GM21786 (cell line): Measurements from ENCODE around the gene RYR1.
"Not testable (repeated sequence)": the region's sequence is repeated elsewhere in the genome, so short reads cannot be mapped to it uniquely, and the experiment has no call there.

Experiments used
- ATAC-seq: cut with Tn5 transposase; IDR thresholded peaks from one replicate; pipeline ENCODE4 v1.9.1; 2021; ENCODE audit not compliant: unreplicated experiment

RYR1 gene

DNA sequence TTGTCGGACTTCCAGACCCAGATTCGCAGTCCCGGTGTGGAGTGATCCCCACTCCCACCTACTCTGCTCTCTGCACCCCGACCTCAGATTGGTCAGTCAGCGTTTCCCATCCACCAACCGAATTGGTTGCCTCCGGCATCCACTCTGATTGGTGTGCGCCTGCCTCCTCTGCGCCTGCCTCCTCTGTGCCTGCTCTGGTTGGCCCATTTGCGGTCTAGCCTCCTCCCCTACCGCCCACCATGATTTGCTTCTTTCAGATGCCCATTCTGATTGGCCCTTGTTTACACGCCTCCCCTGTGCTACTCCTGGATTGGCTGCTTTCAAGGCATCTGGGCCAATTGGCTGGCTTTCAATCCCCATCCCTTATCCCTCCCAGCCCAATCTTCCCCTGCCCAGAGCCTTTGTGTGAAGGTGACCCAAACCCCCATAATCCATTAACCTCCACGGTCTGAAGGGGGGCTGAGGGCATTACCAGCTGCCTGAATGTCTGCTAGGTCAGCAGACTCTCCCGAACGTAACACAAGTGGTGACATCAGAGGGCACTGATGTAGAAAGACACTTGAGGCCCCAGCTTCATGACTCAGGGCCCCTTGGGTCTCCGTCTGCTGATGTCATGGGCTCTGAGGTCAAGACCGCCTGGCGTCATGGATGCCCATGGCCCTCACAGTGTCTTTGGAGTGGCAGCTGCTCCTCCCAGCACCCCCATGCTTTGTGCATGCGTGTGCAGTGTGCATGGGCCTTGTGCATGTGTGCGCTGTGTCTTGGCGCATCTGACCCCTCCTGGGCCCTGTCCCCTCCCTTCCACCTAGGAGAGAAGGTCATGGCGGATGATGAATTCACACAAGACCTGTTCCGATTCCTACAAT is 103.8 kb downstream of the RYR1 start:
- ATAC-seq: no peak

DNA sequence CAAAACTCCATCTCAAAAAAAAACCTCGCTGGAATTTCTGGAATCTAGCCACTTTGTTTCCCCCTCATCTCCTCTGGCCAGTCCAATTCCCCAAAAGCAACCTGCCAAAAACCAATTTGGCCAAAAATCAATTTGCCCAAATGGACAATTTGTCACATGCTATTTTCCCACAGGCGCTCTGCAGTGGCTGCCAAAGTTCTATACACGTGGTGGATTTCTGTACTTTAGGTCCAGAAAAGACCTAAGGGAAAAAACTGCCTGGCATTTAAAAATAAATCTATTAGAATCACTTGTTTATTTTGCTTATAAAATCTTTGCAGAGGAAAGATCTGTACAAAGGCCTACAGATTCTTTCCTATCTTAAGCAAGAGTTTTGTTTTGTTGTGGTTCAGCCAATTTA is 104.9 kb downstream of the RYR1 start:
- no peak for ATAC-seq

DNA sequence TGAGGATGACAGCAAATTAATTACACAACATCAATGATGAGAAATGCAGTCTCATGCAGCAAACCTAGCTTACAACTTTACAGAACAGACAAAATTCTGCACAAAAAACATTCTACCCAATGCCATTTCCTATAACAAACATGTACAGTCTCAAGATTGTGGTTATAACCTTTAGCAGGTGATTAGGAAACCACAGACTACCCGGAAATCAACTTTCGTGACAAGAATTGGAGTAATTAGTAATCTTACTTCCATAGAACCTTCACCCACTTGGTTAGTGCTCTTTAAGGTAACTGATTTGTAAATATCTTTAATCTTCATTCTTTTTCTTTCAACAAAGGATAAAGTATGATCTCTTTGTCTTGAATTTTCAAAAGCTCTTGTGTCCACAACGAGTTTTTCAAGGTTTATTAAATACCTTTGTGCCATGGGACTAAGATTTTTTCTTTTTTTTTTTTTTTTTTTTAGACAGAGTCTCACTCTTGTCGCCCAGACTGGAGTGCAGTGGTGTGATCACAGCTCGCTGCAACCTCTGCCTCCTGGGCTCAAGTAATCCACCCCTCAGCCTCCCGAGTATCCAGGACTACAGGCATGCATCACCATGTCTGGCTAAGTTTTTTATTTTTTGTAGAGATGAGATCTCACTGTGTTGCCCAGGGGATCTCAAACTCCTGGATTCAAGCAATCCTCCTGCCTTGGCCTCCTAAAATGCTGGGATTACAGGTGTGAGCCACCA is 105.5 kb downstream of the RYR1 start:
- no peak for ATAC-seq

DNA sequence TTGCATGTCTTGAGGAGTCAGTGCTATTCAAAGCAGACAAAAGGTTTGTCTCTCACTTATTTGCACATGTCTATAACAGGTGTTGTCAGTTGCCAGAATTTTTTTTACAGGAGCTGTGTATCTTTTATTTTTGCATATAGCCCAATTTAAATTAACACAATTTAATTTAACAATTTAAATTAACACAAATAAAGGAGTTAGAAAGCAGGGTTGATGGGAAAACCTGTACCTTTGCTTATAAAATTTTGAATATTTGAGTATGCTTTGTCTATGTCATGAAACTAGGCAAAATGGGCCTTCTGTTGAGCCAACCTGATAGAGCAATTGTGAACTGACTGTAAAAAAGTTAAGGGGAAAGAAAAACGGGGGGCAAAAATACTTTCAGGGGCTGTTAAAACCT is 106.3 kb downstream of the RYR1 start:
- no peak for ATAC-seq

DNA sequence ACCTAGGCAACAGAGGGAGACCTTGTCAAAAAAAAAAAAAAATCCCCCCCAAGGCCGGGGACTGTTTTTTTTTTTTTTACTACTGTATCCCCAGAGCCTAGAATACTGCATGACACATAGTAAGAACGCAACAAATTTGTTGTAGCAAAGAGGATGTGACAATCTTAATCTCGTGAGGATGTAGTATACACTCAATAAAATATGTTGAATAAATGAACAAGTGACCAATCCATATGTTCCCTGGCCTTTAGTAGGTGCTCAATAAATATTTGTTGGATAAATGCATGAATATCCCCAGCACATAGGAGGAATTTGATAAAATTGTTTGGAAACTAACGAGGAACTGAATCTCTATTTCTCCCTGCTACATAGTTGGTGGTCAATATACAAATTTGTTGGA is 108.5 kb downstream of the RYR1 start:
- ATAC-seq: no peak

DNA sequence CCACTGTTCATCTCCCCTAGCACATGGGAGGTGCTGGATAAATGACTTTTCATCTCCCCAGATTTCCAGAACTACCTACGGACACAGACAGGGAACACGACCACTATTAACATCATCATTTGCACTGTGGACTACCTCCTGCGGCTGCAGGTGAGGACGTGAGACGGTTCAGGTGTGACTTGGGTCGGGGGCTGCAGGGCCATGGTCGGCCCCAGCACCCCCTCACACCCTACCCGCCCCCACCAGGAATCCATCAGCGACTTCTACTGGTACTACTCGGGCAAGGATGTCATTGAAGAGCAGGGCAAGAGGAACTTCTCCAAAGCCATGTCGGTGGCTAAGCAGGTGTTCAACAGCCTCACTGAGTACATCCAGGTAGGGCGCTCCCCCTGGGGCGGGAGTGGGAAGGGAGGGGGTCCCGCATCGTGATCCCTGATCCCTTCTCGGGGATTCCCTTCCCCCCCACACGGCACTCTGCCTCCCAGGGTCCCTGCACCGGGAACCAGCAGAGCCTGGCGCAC is 109.9 kb downstream of the RYR1 start:
- no peak for ATAC-seq

DNA sequence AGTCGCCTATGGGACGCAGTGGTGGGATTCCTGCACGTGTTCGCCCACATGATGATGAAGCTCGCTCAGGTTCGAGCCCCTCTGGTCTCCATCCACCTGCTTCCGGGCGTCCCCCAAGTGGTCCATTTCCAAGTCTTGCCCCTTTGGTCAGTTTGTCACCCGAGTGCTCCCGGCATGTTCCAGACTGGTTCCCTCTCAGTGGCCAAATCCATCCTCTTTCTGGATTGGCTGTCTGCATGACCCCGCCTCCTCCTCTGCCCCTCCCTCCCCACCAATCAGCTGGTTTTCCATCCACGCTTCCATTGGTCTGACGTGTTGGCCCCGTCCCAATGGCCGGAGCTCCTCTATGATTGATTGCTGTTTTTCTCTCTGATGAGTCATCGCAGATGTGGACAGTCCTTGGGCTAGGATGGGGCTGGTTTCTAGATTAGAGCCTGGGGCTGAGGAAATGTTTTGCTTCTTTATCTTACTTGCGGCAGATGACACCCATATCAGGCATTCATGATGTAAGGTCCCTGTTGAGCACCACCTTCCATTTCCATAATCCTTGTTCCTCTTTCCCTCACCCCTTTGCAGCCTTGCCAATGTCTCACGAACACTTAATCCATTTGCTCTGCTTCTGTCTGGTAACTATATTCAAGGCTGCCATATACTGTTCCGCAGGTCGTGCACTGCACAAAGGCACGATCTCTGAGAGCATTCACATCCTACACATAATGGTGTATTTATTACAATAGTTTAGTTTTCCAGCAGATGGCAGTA is 110.5 kb downstream of the RYR1 start:
- no peak for ATAC-seq

DNA sequence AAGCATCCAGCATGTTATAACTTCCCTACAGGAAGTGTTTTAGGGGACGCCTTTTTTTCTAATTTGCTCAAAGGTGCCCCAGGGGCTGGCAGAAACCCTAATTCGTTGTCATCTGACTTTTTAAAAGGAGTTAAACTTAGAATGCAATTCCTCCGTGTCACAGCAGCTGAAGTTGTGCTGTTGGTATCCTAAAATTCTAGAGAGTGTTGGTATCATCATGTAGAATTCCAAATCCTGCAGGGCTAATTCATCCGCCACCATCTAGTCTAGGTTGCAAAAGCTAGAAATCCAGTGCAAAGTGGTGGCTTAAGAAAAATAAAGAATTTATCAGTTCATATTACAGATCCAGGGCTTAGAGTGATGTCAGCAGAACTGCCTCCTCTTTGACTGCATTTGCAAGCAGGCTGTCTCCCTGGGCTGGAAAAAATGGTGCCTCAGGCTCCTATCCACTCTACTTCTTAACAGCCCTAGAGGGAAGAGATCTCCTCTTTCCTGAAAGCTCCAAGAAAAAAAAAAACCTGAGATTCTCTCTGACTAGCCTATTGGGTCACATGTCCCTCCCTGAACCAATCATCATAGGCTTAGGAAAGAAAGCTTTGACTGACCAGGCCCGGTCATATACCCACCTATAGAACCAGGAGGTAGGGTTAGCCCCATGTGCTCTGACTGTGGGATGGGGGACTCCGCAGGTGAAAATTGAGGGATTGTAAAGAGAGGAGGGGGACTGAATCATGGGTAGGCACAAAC is 111.3 kb downstream of the RYR1 start:
- no peak for ATAC-seq

DNA sequence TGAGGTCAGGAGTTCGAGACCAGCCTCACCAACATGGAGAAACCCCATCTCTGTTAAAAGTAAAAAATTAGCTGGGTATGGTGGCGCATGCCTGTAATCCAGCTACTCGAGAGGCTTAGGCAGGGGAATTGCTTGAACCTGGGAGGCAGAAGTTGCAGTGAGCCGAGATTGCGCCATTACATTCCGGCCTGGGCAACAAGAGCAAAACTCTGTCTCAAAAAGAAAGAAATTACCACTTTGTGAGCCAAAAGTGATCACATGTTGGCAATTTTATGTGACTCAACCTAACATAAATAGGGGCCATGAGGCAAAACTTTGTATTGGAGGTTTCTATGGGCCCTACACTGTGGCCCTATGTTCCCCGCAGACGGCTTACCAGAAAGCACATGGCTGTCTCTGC is 112.1 kb downstream of the RYR1 start:
- no peak for ATAC-seq

DNA sequence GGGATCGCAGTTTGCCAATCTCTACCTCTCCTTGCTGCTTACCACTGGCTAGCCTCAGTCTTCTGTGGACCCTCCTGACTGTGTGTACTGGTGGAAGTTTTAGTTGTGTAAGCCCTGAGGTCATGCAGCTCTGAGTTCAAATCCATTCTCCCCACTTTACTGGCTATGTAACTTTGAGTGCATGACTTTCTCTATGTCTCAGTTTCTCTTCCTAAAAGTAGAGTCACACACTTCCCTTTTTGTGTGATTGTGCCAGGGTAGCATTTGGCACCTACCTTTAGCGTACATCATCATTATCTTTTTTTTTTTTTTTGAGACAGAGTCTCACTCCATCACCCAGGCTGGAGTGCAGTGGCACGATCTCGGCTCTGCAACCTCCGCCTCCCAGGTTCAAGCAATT is 113.9 kb downstream of the RYR1 start:
- no peak for ATAC-seq

DNA sequence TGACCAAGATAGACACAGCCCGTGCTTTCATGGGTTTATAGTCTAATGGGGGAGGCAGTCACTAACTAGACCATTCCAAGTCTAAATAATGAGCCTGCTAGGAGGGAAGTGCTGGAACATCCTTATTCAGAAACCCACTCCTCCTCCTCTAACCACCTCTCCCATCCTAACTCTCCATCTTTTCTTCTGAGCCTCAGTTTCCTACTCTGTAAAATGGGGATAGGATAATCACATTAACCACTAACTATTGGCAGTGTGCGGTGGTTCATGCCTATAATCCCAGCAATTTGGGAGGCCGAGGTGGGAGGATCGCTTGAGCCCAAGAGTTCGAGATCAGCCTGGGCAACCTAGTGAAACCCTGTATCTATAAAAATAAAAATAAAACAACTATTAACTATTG is 115.6 kb downstream of the RYR1 start:
- ATAC-seq: no peak

DNA sequence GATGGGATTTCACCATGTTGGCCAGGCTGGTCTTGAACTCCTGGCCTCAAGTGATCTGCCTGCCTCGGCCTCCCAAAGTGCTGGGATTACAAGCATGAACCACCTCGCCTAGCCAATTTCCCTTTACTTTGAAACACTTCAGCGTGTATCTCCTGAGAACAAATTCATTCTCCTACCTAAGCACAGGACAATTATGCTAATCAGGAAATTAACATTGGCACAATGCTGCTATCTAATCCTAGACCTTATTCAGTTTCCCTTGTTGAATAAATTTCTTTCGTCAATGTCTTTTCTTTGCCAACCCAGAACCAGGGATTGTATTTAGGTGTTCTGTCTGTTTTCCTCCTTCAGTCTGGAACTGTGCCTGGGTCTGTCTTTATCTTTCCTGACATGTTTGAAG is 116.5 kb downstream of the RYR1 start:
- no peak for ATAC-seq

DNA sequence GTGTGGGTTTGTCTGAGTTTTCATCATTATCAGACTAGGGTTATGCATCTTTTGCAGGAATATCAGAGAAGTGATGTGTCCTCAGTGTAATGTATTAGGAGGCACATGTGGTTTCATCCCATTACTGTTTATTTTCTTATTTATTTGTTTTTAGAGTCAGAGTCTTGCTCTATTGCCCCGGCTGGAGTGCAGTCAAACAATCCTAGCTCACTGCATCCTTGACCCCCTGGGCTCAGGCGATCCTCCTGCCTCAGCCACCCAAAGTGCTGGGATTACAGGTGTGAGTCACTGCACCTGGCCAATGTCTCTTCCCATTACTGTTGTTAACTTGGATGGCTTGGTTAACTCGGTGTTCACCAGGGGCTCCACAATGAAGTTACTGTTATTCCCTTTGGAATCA is 116.9 kb downstream of the RYR1 start:
- no peak for ATAC-seq

DNA sequence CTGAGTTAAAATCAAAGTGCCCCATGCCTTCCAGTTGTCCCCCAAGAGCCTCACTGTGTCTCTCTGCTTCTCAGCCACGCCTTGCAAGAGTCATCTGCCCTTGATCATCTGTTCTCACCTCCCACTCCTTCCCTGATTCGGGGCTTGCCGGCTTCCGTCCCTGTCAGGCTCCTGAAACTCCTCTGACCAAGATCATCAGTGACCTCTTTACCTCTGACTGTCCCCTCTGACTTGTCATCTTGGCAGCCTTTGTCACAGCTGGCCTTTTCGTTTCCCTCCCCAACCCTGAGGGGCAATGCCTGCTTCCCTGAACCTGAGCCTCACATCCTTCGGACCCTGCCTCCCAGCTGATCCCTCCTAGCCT is 117.9 kb downstream of the RYR1 start:
- peak; percentile 68 for ATAC-seq

DNA sequence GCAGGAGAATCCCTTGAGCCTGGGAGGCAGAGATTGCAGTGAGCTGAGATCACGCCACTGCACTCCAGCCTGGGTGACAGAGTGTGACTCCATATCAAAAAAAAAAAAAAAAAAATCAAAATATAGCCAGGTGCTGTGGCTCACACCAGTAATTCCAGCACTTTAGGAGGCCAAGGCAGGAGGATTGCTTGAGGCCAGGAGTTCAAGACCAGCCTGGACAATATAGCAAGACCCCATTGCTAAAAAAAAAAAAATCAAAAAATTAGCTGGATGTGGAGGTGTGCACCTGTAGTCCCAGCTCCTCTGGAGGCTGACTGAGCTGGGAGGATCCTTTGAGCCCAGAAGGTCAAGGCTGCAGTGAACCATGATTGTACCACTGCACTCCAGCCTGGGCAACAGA is 119.7 kb downstream of the RYR1 start:
- not testable (repeated sequence) for ATAC-seq

DNA sequence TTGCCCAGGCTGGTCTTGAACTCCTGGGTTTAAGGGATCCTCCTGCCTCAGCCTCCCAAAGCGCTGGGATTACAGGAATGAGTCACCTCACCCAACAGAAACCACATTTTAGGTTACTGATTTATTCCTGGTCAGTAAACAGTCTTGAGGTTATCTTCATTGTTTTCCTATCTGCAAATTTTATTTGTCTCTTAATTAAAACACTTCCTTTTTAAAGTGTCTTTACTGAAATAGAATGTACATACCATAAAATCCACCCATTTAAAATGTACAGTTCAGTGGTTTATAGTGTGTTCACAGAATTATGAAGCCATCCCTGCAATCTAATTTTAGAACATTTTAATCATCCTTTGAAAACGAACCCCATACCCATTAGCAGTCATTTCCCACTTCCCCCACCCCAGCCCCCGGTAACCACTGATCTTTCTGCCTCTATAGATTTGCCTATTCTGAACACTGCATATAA is 121.2 kb downstream of the RYR1 start:
- ATAC-seq: no peak

DNA sequence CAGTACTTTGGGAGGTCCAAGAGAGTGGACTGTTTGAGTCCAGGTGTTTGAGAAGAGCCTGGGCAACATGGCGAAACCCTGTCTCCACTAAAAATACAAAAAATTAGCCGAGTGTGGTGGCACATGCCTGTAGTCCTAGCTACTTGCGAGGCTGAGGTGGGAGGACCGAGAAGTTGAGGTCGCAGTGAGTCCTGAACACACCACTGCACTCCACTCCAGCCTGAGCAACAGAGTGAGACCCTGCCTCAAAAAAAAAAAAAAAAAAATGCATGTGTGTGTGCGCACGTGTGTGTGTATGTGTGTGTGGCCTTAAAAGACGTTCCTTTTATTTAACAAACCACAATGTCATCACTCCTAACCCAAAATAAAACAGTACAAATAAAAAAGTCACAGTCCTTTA is 121.7 kb downstream of the RYR1 start:
- ATAC-seq: no peak

DNA sequence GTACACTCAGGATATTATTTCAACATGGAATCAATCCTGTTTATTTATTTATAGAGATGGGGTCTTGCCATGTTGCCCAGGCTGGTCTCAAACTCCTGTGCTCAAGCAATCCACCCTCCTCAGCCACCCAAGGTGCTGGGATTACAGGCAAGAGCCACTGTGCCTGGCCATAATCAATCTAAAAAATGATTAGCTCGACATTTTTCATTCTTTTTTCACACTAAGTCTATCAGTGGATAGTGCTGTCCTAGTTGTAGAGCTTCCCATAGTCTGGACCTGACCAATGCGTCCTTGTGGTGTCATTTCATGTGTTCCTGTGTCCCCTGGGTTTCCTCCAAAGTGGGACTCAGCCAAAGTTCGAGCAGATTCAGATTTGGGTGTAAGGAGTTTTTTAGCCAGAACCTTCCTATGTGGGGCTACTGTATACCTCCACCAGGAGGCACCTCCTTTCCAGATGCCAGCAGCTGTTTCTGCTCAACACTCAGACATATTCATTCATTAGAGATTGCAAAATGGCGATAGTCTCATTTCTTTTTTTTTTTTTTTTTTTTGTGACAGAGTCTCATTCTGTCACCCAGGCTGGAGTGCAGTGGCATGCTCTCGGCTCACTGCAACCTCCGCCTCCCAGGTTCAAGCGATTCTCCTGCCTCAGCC is 123.2 kb downstream of the RYR1 start:
- ATAC-seq: no peak

DNA sequence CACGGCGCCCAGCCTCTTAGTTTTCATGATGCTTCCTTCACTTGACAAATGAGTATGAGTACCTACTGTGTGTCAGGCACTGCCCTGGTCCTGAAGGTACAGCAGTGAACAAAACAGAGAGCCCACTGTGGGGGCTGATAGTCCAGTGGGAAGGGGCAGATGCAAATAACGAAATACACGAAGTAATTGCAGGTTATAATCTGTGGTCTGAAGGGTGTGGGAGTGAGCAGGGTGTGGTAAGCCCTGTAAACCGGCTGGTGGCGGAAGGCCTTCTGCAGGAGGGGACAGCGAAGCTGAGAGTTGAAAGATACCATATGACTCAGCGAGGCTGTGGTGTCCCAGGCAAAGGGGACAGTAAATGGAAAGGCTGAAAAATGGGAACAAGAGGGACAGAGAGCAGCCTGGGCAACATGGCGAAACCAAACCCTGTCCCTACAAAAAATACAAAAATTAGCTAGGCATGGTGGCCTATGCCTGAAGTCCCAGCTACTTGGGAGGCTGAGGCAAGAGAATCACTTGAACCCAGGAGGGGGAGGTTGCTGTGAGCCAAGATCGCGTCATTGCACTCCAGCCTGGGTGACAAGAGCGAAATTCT is 123.8 kb downstream of the RYR1 start:
- ATAC-seq: peak; percentile 39

DNA sequence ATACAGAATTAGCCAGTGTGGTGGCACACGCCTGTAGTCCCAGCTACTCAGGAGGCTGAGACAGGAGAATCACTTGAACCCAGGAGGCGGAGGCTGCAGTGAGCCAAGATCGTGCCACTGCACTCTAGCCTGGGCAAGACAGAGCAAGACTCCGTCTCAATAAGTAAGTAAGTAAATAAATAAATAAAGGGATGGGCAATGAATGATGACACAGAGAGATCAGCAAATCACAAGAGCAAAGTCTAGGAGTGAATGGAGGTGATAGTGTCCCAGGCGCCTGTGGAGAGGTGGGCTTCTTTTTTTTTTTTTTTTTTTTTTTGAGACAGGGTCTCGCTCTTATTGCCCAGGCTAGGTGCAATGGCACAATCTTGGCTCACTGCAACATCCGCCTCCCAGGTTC is 125.4 kb downstream of the RYR1 start:
- ATAC-seq: not testable (repeated sequence)
